Body of pancreas (tissue), 4 donors: ENCODE results near the gene WBP11. TPM values are rescaled to one million over a fixed set of nuclear protein-coding genes. Genes with fewer than 3 reads are reported as not detected.

Experiments used
- ATAC-seq: fragments of 150-250 bp; one replicate; pipeline ENCODE4 v1.9.1; 2016
- DNase-seq, 4 donors: peaks; one replicate each; pipeline ENCODE4 v3.0.0-alpha.2; 2019
- H3K27ac ChIP-seq, 4 donors: fragments of 200-600 bp; sonication (generic); 1 replicate in 3 of 4; 2 replicates in 1 of 4; pipeline versions ENCODE4 v1.5.1 to v1.6.1; 2016 to 2019; ENCODE audit warnings: mild to moderate bottlenecking in 1 of 4, mixed read lengths in 1 of 4, moderate library complexity in 1 of 4
- H3K27me3 ChIP-seq, 2 donors: fragments of 200-600 bp; sonication (generic); one replicate each; pipeline ENCODE4 v1.6.0; 2016; ENCODE audit warnings: mild to moderate bottlenecking in 1 of 2
- H3K36me3 ChIP-seq, 2 donors: fragments of 200-600 bp; sonication (generic); replicated peaks in 1 of 2; 2 replicates each; pipeline ENCODE4 v1.5.1; 2016; ENCODE audit warnings: low read depth in 2 of 2; ENCODE audit not compliant: insufficient read depth in 1 of 2
- H3K4me1 ChIP-seq: fragments of 200-600 bp; sonication (generic); one replicate; pipeline ENCODE4 v1.6.0; 2016
- H3K4me3 ChIP-seq, 2 donors: fragments of 200-600 bp; sonication (generic); 1 replicate in 1 of 2; 2 replicates in 1 of 2; pipeline ENCODE4 v1.5.1; 2016 to 2019
- H3K9me3 ChIP-seq, 3 donors: fragments of 200-600 bp; sonication (generic); 1 replicate in 2 of 3; 2 replicates in 1 of 3; pipeline ENCODE4 v1.5.1; 2016
- POLR2A ChIP-seq, 3 donors: fragments of 450-650 bp; IDR thresholded peaks; one replicate each; pipeline ENCODE4 v1.6.1; 2016; ENCODE audit warnings: antibody characterized with exemption in 3 of 3, mild to moderate bottlenecking in 2 of 3
- WGBS, 2 donors: methylation state at CpG; one replicate each; pipeline ENCODE4 v1.1.5; 2017; 5-methylcytosine and 5-hydroxymethylcytosine counted together
- intact Hi-C: fragments of 100-400 bp; cut with DNase I; formaldehyde crosslinking; loops from one replicate; pipeline ENCODE4 v1.15.1; 2023
- total RNA-seq, 2 donors: library from RNA; depleted of rRNA; stranded (reverse); fragments of >200 nt; gene quantifications; one replicate each; pipeline ENCODE4 v1.1.0, GENCODE V29; 2016
- TF ChIP-seq, protein P1 (sequence below), 7 experiments: fragments of 450-650 bp in 4 of 7; fragments of 200-600 bp in 3 of 7; sonication (generic) in 3 of 7; IDR thresholded peaks; one replicate each; pipeline ENCODE4 v1.5.1; 2016 to 2019; ENCODE audit warnings: antibody characterized with exemption in 7 of 7

Gene WBP11
- total RNA-seq, 2 donors from 2014 or later, result 8.6 to 14.8 TPM

DNA sequence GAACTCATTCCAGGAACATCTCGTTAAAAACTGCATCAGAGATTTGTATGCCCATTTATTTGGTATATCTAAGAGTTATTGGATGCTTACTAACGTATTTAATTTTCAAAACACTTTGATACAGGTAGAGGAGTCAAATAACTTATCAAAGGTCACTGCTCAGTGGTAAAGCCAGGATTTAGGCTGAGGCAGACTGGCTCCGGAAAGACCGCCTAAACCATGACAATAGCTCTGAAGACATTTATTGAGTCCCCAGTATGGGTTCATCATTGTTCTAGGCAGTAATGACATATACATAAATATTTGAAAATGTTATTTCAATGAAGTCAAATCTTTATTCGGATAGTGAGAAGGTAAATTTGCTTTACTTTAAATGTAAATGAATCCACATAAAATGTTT, 30.3 kb downstream of the WBP11 start:
- intact Hi-C loops, result no loop called here
- no peaks in the 10 kb centered on the region for H3K36me3 ChIP-seq
- DNase-seq (no peak), ATAC-seq (no peak)
- H3K27me3 ChIP-seq, result no peaks in the 10 kb centered on the region
- TF ChIP-seq, protein P1, sequence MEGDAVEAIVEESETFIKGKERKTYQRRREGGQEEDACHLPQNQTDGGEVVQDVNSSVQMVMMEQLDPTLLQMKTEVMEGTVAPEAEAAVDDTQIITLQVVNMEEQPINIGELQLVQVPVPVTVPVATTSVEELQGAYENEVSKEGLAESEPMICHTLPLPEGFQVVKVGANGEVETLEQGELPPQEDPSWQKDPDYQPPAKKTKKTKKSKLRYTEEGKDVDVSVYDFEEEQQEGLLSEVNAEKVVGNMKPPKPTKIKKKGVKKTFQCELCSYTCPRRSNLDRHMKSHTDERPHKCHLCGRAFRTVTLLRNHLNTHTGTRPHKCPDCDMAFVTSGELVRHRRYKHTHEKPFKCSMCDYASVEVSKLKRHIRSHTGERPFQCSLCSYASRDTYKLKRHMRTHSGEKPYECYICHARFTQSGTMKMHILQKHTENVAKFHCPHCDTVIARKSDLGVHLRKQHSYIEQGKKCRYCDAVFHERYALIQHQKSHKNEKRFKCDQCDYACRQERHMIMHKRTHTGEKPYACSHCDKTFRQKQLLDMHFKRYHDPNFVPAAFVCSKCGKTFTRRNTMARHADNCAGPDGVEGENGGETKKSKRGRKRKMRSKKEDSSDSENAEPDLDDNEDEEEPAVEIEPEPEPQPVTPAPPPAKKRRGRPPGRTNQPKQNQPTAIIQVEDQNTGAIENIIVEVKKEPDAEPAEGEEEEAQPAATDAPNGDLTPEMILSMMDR (IDR thresholded peaks at IDR 0.05), result no peak
- no peak for TF ChIP-seq POLR2A (IDR thresholded peaks at IDR 0.05)
- no peak overlapping the region for H3K27ac ChIP-seq
- 81 to 83% methylated on average over 5 of the region's 5 CpGs for WGBS, 2 donors
- H3K4me1 ChIP-seq, result peaks cover 39% of the 10 kb centered on the region
- H3K9me3 ChIP-seq, result no peaks in the 10 kb centered on the region
- no peak overlapping the region for H3K4me3 ChIP-seq

GRCh38 chr12:14771651-14772137, 31.6 kb downstream of the WBP11 start:
- ATAC-seq (no peak), DNase-seq (no peak)
- TF ChIP-seq, protein P1 (IDR thresholded peaks at IDR 0.05), result no peak
- TF ChIP-seq POLR2A (IDR thresholded peaks at IDR 0.05), result no peak
- Histone ChIP-seq H3K36me3 (no peaks in the 10 kb centered on the region), H3K4me1 (peaks cover 38% of the 10 kb centered on the region), H3K27me3 (no peaks in the 10 kb centered on the region), H3K9me3 (no peaks in the 10 kb centered on the region), H3K27ac (peak overlapping the region in 3 of 4 donors; percentile 97 to 98 (median 98)), H3K4me3 (no peak overlapping the region)
- intact Hi-C loops, result no loop called here
- 29 to 31% methylated on average over 6 of the region's 6 CpGs for WGBS, 2 donors

- H3K4me3 ChIP-seq, result peak overlapping the region; percentile 28 to 85
- DNase-seq (peak; percentile 97 to 98 (median 98)), ATAC-seq (peak; percentile 47)
- intact Hi-C loops, result no loop called here
- no peaks in the 10 kb centered on the region for H3K27me3 ChIP-seq
- H3K36me3 ChIP-seq, result no peaks in the 10 kb centered on the region
- H3K9me3 ChIP-seq, result no peaks in the 10 kb centered on the region
- 0 to 1% methylated on average over 33 to 56 of the region's 56 CpGs for WGBS, 2 donors
- TF ChIP-seq, protein P1 (IDR thresholded peaks at IDR 0.05), result peak in 2 of 7 experiments; percentile 4 to 7
- TF ChIP-seq POLR2A (IDR thresholded peaks at IDR 0.05), result peak; percentile 96 to 100 (median 100)
- peak overlapping the region; percentile 96 to 98 (median 98) for H3K27ac ChIP-seq
- peaks cover 36% of the 10 kb centered on the region for H3K4me1 ChIP-seq
Observed at GRCh38 chr12:14770496-14771461, 32.5 kb downstream of the WBP11 start.

GRCh38 chr12:14769969-14770495, 33.2 kb downstream of the WBP11 start:
- peak; percentile 69 to 90 (median 86) for TF ChIP-seq POLR2A (IDR thresholded peaks at IDR 0.05)
- TF ChIP-seq, protein P1 (IDR thresholded peaks at IDR 0.05), result peak; percentile 66 to 98 (median 93)
- peak; percentile 87 to 92 (median 90) for DNase-seq
- no peaks in the 10 kb centered on the region for H3K27me3 ChIP-seq
- peak; percentile 64 for ATAC-seq
- H3K36me3 ChIP-seq, result no peaks in the 10 kb centered on the region
- H3K4me3 ChIP-seq, result peak overlapping the region; percentile 28 to 85
- H3K4me1 ChIP-seq, result peaks cover 40% of the 10 kb centered on the region
- H3K9me3 ChIP-seq, result no peaks in the 10 kb centered on the region
- WGBS, 2 donors, result 0% methylated on average over 1 to 38 of the region's 38 CpGs
- H3K27ac ChIP-seq, result peak overlapping the region; percentile 96 to 98 (median 98)
- intact Hi-C loops, result no loop called here
